GM18520 (cell line): ENCODE data around the gene MYH14.
"Not testable (repeated sequence)": the region's sequence is repeated elsewhere in the genome, so short reads cannot be mapped to it uniquely, and the experiment has no call there.

Experiments
- ATAC-seq: cut with Tn5 transposase; IDR thresholded peaks from one replicate; pipeline ENCODE4 v1.9.1; 2021; ENCODE audit not compliant: unreplicated experiment

MYH14 gene

GRCh38 chr19:50315773-50316448 lies 112.5 kb downstream of the MYH14 start:
- no peak for ATAC-seq

- ATAC-seq: no peak
These were observed 113.7 kb downstream of the MYH14 start for GRCh38 chr19:50317115-50317514.

DNA sequence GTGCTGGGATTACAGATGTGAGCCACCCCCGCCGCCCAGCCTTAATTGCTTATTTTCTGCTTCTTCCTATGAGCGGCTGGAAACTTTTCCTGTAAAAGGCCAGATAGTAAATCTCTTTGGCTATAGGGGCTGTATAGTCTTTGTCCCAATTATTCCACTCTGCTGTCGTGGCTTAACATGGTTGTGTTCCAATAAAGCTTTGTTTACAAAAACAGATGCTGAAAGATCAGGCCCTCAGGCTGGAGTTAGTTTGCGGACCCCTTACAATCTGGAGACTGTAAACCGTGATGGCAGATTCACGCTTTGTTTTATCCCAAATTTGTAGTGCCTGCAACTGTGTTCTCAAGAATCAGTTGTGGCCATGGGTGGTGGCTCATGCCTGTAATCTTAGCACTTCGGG lies 115.0 kb downstream of the MYH14 start:
- no peak for ATAC-seq

- ATAC-seq: no peak
These were observed 115.7 kb downstream of the MYH14 start for GRCh38 chr19:50319156-50319555.

GRCh38 chr19:50320051-50320450 lies 116.6 kb downstream of the MYH14 start:
- no peak for ATAC-seq

- no peak for ATAC-seq
These were observed 117.2 kb downstream of the MYH14 start for GRCh38 chr19:50320596-50320995.

DNA sequence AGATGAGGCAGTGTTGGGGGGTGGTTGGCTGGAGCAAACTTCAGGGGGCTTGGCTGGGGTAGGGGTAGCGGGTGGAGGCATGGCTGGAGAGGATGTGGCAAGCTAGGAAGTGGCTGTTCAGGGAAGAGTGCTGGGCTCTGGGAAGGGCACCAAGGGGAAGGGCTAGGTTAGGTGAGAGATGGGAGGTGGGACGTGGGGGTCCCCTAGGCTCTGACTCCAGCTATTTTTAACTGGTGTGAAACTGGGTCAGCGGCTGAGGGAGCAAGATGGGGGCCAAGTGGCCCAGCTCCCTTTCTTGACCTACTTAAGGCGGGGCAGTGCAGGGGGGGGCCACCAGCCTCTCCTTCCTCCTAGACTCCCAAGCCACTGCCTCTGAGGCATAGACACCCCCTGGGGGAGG lies 118.4 kb downstream of the MYH14 start:
- ATAC-seq: no peak

DNA sequence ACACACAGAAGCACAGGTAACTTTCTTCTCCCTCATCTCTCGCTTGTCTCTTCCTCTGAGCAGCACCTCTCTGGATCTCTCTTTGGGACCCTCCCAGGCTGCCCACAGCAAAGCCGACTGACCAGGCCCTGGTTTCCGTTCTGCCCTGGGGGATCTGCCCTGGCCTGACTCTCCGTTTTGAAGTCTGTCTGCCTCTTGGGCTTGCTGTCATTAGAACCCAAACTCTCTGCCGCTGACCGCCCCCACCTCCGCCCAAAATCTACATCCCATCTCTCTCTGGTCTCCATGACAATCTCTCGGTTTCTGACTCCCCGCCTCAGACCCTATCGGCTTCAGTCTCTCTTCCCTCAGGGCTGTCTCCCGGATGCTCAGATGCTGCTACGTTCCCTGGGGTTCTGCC lies 118.8 kb downstream of the MYH14 start:
- no peak for ATAC-seq

DNA sequence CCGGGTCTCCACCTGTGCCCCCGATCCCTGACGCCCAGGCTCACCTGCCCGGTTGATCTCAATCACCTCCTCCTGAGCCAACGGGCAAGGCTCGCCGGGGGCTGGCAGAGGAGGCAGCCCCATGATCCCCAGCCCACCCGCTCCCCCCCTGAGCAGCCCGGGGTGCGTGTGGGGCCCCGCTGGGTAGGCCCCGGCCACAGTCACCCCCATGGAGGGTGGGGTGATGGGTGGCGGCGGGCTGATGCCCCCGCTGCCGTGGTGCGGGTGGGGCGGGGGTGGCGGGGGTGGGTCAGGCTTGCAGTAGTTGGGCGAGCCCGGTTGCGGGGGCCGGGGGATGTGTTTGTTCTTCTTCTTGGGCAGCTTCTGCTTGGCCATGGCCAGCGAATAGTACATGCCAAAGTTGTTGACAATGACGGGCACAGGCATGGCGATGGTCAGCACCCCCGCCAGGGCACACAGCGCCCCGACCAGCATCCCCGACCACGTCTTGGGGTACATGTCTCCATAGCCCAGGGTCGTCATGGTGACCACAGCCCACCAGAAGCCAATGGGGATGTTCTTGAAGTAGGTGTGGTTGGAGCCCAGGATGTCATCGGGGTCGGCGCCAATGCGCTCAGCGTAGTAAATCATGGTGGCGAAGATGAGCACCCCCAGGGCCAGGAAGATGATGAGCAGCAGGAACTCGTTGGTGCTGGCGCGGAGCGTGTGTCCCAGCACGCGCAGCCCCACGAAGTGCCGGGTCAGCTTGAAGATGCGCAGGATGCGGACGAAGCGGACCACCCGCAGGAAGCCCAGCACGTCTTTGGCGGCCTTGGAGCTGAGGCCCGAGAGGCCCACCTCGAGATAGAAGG lies 119.7 kb downstream of the MYH14 start:
- ATAC-seq: no peak

DNA sequence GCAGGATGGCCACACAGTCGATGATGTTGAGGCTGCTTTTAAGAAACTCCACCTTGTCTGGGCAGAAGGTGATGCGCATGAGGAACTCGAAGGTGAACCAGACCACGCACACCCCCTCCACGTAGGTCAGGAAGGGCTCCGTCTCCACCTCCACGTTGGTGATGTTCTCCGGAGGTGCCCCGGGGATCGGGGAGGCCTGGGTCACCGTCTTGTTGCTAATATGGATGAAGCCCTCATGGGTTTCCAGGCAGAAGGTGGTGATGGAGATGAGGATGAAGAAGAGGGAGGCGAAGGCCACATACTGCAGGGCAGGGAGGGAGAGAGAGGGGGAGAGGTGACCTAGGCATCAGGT lies 120.3 kb downstream of the MYH14 start:
- no peak for ATAC-seq

DNA sequence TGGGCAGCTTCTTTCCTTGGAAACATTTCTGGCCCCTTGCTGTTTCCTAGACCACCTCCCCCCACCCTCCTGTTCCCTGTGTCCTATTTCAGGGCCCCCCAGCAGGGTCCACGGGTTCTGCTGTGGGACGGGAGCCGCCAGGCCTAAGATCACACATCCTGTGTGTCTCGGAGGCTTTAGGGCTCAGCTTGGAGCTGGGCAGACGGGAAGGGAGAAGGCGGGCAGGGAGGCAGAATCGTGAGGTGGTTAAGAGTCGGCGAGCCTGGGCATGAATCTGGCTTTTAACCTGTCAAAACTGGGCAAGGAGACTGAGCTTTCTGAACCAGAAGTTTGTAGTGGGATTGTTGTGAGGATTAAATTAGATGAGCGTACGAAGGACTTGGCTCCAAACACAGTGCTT lies 120.9 kb downstream of the MYH14 start:
- ATAC-seq: no peak

DNA sequence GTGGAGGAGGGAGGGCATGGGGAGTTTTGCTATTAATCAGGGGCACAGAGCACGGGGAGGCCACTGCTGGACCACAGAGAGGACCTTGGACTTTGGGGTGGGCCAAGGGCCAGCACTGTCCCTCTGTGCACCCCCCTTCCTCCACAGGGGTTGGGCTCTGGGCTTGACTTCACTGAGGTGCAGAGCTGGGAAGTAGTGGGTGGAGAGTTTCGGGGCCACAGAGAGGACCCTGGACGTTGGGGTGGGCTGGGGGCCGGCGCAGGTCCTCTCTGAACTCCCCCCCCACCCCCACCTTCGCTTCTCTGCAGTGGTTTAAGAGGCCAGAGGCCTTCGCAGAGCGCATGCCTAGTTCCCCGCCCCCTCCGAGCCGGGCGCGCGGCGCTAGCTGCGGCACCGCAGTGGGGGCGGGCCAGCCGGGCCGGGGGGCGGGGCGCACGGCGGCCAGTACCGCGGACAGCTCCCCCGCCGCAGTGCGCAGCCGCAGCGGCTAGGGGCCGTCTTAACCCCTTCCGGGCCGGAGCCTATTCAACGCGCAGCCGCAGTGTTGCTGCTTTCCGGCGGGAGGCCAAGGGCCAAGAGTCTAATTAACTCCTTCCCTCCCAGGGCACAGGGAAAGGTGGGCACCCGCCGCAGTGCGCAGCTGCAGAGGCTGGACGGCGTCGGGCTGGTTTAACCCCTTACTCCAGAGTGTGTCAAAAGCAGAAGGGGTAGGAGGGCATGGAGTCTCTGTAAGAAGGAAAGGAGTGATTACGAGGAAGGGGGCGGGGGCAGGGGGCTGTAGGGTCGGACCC lies 122.1 kb downstream of the MYH14 start:
- no peak for ATAC-seq

DNA sequence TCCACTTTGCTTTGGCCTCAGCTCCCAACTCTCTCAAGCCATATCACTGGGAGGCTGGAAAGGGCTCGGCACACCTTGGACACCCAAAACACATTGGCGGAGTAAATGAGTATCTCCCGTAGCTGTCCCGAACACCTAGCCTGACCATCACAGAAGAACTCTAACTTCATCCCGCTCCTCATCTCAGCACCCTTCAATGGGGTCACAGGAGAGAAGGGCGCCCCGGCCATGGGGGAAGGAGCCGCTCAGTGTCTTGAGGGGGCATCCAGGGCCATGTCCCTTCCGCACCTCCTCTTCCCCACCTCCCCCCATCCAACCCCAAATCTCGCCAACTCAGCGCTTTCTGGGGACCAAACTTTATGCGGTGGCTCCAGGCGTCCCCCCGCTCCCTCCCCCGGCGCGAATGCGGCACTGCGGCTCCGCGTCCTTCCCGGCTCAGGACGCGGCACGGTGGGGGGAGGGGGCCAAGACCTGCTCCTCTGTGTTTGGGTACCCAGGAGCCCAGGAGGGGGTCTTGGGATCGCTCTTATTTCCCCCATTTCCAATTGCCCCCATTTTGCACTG lies 122.8 kb downstream of the MYH14 start:
- no peak for ATAC-seq

- no peak for ATAC-seq
These were observed 123.6 kb downstream of the MYH14 start for GRCh38 chr19:50327013-50327412.

GRCh38 chr19:50327461-50328223 lies 124.2 kb downstream of the MYH14 start:
- ATAC-seq: no peak

GRCh38 chr19:50328224-50328872 lies 124.9 kb downstream of the MYH14 start:
- ATAC-seq: no peak

- ATAC-seq: peak; percentile 7
These were observed 125.4 kb downstream of the MYH14 start for GRCh38 chr19:50328873-50329145.

- peak; percentile 30 for ATAC-seq
These were observed 125.9 kb downstream of the MYH14 start, which contains the start of gene KCNC3 for GRCh38 chr19:50329146-50329925. KCNC3 (minus strand) TSS chr19:50329377; CDS start chr19:50329082, 295 bp downstream.

GRCh38 chr19:50329926-50330294 lies 126.5 kb downstream of the MYH14 start:
- ATAC-seq: not testable (repeated sequence)
